ENCODE data around the gene MTOR.

Gene MTOR

DNA sequence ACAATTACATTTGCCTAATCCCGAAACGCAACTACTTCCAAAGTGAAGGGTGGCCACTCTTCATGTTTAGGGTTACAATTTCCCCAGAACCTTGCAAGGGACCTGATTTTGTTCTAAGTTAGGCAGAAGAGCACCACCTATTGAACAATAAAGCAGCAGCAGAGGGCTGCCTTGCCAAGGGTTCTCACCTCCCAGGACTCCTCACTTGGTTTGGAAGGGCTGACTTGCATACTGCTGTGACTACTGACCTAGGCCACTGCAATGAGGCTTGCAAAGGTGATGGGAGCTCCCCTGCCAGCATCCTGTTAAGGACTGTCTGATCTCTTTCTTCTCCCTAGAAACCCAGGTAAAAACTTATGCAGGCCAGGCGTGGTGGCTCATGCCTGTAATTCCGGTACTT is 14.2 kb downstream of the MTOR start:
- Histone ChIP-seq H3K9me3 (ENCODE audit: control insufficient read depth in 1 of 2, low read length in 2 of 2) (no peaks in the 10 kb centered on the region), H3K36me3 (ENCODE audit: control insufficient read depth in 1 of 2, insufficient read depth in 2 of 2, low read length in 2 of 2) (peaks cover 44 to 76% of the 10 kb centered on the region in 2 donors), H3K4me3 (ENCODE audit: low read depth in 1 of 2, low read length in 2 of 2) (no peak overlapping the region), H3K27ac (ENCODE audit: low read length) (no peak overlapping the region), H3K27me3 (ENCODE audit: low read depth, low read length) (no peaks in the 10 kb centered on the region), H3K4me1 (ENCODE audit: control insufficient read depth in 1 of 2, insufficient read depth in 2 of 2, low read length in 2 of 2) (no peaks in the 10 kb centered on the region)

DNA sequence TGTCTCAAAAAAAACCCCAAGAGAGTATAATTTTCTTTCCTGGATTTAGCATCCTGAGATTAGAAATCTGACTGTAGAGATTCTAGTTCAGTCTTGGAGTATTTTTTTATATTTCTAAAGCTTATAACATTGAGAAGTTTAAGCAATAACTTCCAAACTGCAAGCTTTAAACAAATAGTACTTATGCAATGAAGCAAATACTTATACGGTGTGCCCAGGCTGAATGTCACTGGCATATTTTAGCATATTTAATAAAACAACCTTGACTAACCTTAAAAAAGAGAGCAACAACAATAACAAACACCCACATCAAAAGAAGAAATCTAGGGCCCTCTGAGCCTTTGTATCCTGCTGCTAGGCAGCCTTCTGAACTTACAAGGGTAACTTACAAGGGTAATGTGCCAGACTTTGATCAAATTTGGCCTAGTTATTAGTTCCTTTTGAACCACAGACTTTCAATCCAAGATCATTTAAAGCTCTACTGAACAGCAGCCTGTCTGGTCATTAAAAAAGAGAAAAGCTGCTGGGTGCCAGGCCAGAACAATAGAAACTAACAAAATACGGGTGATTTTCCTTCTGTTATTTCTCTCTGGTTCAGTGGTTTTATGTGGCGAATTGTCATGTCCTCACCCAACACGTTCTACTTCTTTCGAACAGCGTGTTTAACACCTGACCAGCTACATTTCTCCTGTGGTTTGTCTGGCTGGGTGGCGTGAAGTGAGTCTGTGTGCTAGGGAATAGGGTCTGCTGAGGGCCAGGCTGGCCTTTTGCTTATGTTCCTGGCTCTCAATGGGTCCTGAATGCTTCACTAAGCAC is 16.2 kb downstream of the MTOR start:
- H3K4me1 ChIP-seq (ENCODE audit: control insufficient read depth in 1 of 2, insufficient read depth in 2 of 2, low read length in 2 of 2) = no peaks in the 10 kb centered on the region
- no peaks in the 10 kb centered on the region for H3K27me3 ChIP-seq (ENCODE audit: low read depth, low read length)
- no peak overlapping the region for H3K4me3 ChIP-seq (ENCODE audit: low read depth in 1 of 2, low read length in 2 of 2)
- no peaks in the 10 kb centered on the region for H3K9me3 ChIP-seq (ENCODE audit: control insufficient read depth in 1 of 2, low read length in 2 of 2)
- H3K27ac ChIP-seq (ENCODE audit: low read length) = no peak overlapping the region
- H3K36me3 ChIP-seq (ENCODE audit: control insufficient read depth in 1 of 2, insufficient read depth in 2 of 2, low read length in 2 of 2) = peaks cover 48 to 72% of the 10 kb centered on the region in 2 donors

DNA sequence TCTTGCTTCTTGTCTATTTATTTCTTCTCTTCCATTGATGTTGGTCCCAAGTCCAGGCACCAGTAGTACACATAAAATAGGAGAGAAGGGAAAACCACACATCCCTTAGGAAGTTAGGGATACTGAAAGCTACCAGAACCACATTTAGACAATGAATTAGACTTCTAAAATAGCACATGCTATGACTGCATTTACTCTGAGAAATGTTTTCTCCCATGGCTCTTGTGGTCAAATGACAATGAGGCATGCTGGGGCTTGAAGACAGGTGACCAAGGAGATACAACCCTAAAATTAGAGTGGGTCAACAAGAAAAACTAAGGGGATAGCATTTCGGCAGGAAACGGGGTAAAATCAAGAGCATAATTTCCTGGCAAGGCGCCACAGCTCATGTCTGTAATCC is 17.1 kb downstream of the MTOR start:
- no peaks in the 10 kb centered on the region for H3K9me3 ChIP-seq (ENCODE audit: control insufficient read depth in 1 of 2, low read length in 2 of 2)
- no peak overlapping the region for H3K27ac ChIP-seq (ENCODE audit: low read length)
- no peaks in the 10 kb centered on the region for H3K4me1 ChIP-seq (ENCODE audit: control insufficient read depth in 1 of 2, insufficient read depth in 2 of 2, low read length in 2 of 2)
- H3K36me3 ChIP-seq (ENCODE audit: control insufficient read depth in 1 of 2, insufficient read depth in 2 of 2, low read length in 2 of 2) = peaks cover 54 to 72% of the 10 kb centered on the region in 2 donors
- no peaks in the 10 kb centered on the region for H3K27me3 ChIP-seq (ENCODE audit: low read depth, low read length)
- no peak overlapping the region for H3K4me3 ChIP-seq (ENCODE audit: low read depth in 1 of 2, low read length in 2 of 2)

DNA sequence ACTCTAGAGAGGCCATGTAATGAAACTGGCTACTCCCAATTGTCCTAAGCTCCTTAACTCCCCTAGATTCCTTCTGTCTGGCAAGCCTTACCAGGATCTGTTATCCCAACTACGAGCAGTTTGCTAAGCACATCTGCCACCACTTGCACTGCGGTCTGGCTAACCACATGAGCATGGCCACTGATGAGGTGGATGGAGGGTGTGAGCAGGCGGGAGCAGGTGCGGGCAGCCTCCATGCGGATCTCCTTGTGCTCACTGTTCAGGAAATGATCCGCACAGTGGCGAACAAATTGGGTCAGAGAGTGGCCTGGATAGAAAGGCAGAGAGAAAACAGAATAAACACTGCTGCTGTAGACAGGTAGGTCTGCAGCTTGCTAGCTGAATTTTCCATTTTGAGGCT is 24.0 kb downstream of the MTOR start:
- Histone ChIP-seq H3K4me1 (ENCODE audit: control insufficient read depth in 1 of 2, insufficient read depth in 2 of 2, low read length in 2 of 2) (peaks cover 0 to 12% of the 10 kb centered on the region in 2 donors), H3K36me3 (ENCODE audit: control insufficient read depth in 1 of 2, insufficient read depth in 2 of 2, low read length in 2 of 2) (peaks cover 67 to 71% of the 10 kb centered on the region in 2 donors), H3K9me3 (ENCODE audit: control insufficient read depth in 1 of 2, low read length in 2 of 2) (no peaks in the 10 kb centered on the region), H3K27ac (ENCODE audit: low read length) (no peak overlapping the region), H3K4me3 (ENCODE audit: low read depth in 1 of 2, low read length in 2 of 2) (no peak overlapping the region), H3K27me3 (ENCODE audit: low read depth, low read length) (no peaks in the 10 kb centered on the region)

DNA sequence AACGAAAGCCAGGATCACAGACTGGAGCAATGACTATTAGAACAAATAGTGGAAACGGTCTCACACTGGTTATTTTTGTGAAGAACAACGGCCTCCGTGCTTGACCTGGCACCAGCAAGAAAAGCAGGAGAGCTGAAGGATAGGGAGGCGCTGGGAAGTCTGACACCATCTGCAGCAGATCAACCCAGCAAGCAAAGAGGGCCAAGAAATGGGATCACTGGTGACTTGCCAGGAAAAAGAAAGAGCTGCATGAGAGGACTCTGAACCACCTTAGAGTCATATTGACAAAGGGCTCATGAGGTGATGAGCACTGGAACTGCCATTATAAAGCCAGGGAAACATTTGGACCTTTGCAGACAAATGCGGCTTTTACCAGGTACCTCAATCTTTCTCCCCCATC is 25.0 kb downstream of the MTOR start:
- peaks cover 0 to 12% of the 10 kb centered on the region in 2 donors for H3K4me1 ChIP-seq (ENCODE audit: control insufficient read depth in 1 of 2, insufficient read depth in 2 of 2, low read length in 2 of 2)
- H3K9me3 ChIP-seq (ENCODE audit: control insufficient read depth in 1 of 2, low read length in 2 of 2) = no peaks in the 10 kb centered on the region
- H3K4me3 ChIP-seq (ENCODE audit: low read depth in 1 of 2, low read length in 2 of 2) = no peak overlapping the region
- H3K27me3 ChIP-seq (ENCODE audit: low read depth, low read length) = no peaks in the 10 kb centered on the region
- H3K36me3 ChIP-seq (ENCODE audit: control insufficient read depth in 1 of 2, insufficient read depth in 2 of 2, low read length in 2 of 2) = peaks cover 67% of the 10 kb centered on the region in 2 donors
- no peak overlapping the region for H3K27ac ChIP-seq (ENCODE audit: low read length)

DNA sequence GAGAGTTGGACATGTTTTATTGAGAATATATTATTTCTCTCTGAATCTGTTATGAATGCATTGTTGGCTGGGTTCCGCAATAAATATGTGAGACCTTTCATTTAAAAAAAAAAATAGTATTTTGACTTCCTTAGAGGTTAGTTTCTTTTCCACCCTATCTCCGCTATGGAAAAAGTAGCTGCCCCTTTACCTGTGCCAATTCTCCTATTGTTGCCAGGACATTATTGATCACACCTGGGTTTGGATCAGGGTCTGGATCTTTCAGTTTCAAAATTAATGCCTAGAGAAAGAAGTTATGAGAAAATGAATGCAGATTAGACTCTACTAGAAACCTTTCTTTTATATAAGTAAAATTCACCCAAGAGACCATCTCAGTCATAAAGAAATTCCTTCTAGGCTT is 29.1 kb downstream of the MTOR start:
- Histone ChIP-seq H3K36me3 (ENCODE audit: control insufficient read depth in 1 of 2, insufficient read depth in 2 of 2, low read length in 2 of 2) (peaks cover 79 to 81% of the 10 kb centered on the region in 2 donors), H3K9me3 (ENCODE audit: control insufficient read depth in 1 of 2, low read length in 2 of 2) (no peaks in the 10 kb centered on the region), H3K4me3 (ENCODE audit: low read depth in 1 of 2, low read length in 2 of 2) (no peak overlapping the region), H3K4me1 (ENCODE audit: control insufficient read depth in 1 of 2, insufficient read depth in 2 of 2, low read length in 2 of 2) (peaks cover 0 to 12% of the 10 kb centered on the region in 2 donors), H3K27me3 (ENCODE audit: low read depth, low read length) (no peaks in the 10 kb centered on the region), H3K27ac (ENCODE audit: low read length) (no peak overlapping the region)

DNA sequence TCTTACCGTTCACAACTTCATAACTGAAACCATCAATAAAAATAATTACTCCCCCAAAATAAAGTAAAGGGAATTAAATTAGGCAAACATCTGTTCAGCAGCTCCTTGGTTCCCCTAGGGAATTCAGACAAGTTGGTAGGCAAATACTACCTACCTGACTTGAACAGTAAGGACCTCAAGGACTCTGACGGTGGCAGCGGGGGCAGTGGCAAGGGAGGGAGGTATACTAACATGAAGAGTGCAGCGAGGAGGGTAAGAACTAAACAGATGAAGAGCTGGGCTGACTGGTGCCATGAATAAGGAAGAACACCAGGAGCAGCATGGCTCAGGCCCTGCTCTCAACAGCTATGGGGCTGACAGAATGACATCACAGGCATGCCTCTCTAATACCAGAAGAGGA is 33.1 kb downstream of the MTOR start:
- H3K36me3 ChIP-seq (ENCODE audit: control insufficient read depth in 1 of 2, insufficient read depth in 2 of 2, low read length in 2 of 2) = peaks cover 69% of the 10 kb centered on the region in 2 donors
- no peaks in the 10 kb centered on the region for H3K4me1 ChIP-seq (ENCODE audit: control insufficient read depth in 1 of 2, insufficient read depth in 2 of 2, low read length in 2 of 2)

DNA sequence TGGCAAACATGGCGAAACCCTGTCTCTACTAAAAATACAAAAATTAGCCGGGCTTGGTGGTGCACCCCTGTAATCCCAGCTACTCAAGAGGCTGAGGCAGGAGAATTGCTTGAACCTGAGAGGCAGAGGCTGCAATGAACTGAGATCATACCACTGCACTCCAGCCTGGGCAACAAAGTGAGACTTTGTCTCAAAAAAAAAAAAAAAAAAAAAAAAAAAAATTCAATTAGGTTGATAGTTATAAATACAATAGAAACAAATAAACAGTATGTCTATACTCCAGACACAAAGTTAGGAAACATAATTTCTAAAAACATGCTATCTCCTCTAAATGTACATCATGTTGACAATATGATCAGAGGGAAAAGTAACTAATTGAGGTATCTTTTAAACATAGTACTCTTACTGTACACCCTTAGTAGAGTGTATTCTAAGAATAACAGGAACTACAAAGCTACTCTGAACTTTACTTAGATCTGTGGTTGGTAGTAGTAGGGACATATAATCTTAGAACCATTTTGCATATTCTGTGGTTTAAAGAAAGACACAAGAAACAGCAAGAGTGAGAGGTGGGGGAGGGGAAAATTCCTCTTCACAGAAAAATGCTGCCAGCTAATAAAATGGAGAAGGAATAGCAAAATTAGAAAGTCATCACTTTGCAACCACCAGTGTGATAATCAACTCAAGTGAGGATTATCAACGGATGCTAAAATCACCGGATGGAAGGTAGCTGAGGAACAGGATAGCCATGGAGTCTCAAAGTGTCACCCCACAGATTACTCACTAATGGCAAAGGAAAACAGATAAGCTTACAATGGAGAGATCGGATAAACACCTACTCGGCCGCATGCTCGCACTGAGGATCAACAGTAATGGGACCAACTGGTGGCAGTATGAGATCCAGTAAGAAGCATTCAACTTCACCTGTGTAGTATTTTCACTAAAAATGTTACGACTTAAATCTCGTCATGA is 35.0 kb downstream of the MTOR start:
- no peak overlapping the region for H3K4me3 ChIP-seq (ENCODE audit: low read depth in 1 of 2, low read length in 2 of 2)
- no peaks in the 10 kb centered on the region for H3K9me3 ChIP-seq (ENCODE audit: control insufficient read depth in 1 of 2, low read length in 2 of 2)
- peaks cover 52 to 60% of the 10 kb centered on the region in 2 donors for H3K36me3 ChIP-seq (ENCODE audit: control insufficient read depth in 1 of 2, insufficient read depth in 2 of 2, low read length in 2 of 2)
- no peak overlapping the region for H3K27ac ChIP-seq (ENCODE audit: low read length)
- no peaks in the 10 kb centered on the region for H3K4me1 ChIP-seq (ENCODE audit: control insufficient read depth in 1 of 2, insufficient read depth in 2 of 2, low read length in 2 of 2)
- no peaks in the 10 kb centered on the region for H3K27me3 ChIP-seq (ENCODE audit: low read depth, low read length)

More for the DNA sequence above, 33.1 kb downstream of the MTOR start:
- Histone ChIP-seq H3K27ac (ENCODE audit: low read length) (no peak overlapping the region), H3K27me3 (ENCODE audit: low read depth, low read length) (no peaks in the 10 kb centered on the region), H3K4me3 (ENCODE audit: low read depth in 1 of 2, low read length in 2 of 2) (no peak overlapping the region), H3K9me3 (ENCODE audit: control insufficient read depth in 1 of 2, low read length in 2 of 2) (no peaks in the 10 kb centered on the region)

DNA sequence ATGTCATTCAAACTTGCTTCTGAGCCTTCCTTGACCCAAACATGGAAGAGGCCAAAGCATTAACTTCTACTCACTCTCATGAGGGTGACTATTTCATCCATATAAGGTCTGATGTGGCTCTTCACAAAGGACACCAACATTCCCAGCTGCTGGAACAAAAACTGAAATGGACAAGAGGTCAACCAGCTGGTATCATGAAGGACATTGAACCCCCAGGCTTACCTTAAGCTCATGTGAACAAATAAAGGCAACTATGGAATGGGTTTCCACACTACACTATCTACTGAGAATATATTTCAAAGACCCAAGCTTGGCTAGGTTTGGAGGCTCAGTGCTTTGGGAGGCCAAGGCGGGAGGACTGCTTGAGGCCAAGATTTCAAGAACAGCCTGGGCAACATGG is 46.3 kb downstream of the MTOR start:
- Histone ChIP-seq H3K4me3 (ENCODE audit: low read depth in 1 of 2, low read length in 2 of 2) (no peak overlapping the region), H3K9me3 (ENCODE audit: control insufficient read depth in 1 of 2, low read length in 2 of 2) (no peaks in the 10 kb centered on the region), H3K4me1 (ENCODE audit: control insufficient read depth in 1 of 2, insufficient read depth in 2 of 2, low read length in 2 of 2) (no peaks in the 10 kb centered on the region), H3K27ac (ENCODE audit: low read length) (no peak overlapping the region), H3K27me3 (ENCODE audit: low read depth, low read length) (no peaks in the 10 kb centered on the region), H3K36me3 (ENCODE audit: control insufficient read depth in 1 of 2, insufficient read depth in 2 of 2, low read length in 2 of 2) (peaks cover 65% of the 10 kb centered on the region in 2 donors)

DNA sequence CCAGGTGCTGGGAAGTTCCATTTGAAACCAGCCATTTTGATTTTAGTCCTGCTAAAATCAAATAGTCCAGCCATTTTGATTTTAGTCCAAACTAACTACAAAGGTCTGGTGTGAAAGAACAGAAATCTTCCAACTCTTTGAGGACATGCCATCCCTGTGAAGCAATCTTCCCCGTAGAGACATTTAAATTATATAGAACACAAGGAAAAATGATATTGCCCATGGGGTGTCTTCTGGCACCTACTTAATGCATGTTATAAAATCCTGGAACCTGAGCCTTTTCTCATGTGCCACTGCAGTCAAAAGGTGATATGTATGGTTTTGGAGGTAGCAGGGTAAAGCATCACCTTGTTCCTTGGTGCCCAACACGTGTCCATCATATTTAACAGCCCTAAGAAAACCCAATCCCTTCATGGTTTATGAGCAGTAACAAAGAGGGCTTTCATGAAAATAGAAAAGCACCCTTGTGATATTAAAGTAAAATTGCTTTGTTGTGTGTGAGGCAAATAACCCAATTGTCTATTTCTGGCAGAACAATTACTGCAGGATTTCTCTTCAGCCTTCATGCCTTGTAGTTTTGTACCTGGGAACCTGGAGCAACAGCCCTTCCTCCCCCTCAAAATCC is 46.9 kb downstream of the MTOR start:
- Histone ChIP-seq H3K9me3 (ENCODE audit: control insufficient read depth in 1 of 2, low read length in 2 of 2) (no peaks in the 10 kb centered on the region), H3K4me3 (ENCODE audit: low read depth in 1 of 2, low read length in 2 of 2) (no peak overlapping the region), H3K27ac (ENCODE audit: low read length) (no peak overlapping the region), H3K27me3 (ENCODE audit: low read depth, low read length) (no peaks in the 10 kb centered on the region), H3K4me1 (ENCODE audit: control insufficient read depth in 1 of 2, insufficient read depth in 2 of 2, low read length in 2 of 2) (no peaks in the 10 kb centered on the region), H3K36me3 (ENCODE audit: control insufficient read depth in 1 of 2, insufficient read depth in 2 of 2, low read length in 2 of 2) (peaks cover 66 to 69% of the 10 kb centered on the region in 2 donors)
